GM12874 (cell line): Measurements from ENCODE around the gene UMAD1.

ENCODE experiments used
- CTCF ChIP-seq: IDR thresholded peaks from 2 replicates; pipeline ENCODE4 v1.5.1; 2011; ENCODE audit warnings: low read depth, mild to moderate bottlenecking, control low read depth, low read length, moderate library complexity; ENCODE audit not compliant: insufficient read depth

UMAD1 gene

GRCh38 chr7:7740037-7740355 lies 99.4 kb downstream of the UMAD1 start:
- no peak for TF ChIP-seq CTCF

DNA sequence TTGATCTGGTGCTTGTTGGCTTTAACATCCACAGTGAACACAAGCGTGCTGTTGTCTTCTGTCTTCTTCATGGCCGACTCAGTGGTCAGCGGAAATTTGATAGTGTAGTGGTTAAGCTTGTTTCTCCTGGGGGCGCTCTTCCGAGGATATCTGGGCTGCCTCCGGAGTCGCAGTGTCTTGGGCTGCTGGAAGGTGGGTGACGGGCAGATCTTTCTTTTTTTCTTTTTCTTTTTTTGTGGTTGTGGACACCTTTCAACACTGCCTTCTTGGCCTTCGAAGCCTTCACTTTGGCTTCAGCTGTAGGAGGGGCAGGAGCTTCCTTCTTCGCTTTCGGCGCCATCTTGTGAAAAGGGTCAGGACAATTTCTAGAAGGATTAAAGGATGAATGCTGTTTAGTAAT lies 101.7 kb downstream of the UMAD1 start:
- no peak for TF ChIP-seq CTCF

GRCh38 chr7:7745258-7745657 lies 104.7 kb downstream of the UMAD1 start:
- TF ChIP-seq CTCF: no peak

DNA sequence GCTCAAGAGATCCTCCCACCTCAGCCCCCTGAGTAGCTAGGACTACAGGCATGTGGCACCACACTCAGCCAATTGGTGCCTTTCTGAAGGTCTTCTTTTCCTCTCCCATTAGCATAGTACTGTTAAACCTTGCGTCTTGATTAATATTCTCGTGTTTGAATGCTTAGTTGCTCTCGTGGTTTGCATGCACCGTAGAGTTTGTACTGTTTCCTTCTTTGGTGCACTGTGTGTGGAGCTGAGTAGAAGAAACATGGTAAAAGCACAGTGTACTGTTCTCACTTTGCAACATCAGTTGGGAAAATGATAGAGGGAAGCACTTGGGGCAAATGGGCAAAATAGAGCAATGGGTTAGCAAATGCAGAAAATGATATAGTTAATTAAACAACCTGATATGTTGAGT lies 105.4 kb downstream of the UMAD1 start:
- no peak for TF ChIP-seq CTCF

DNA sequence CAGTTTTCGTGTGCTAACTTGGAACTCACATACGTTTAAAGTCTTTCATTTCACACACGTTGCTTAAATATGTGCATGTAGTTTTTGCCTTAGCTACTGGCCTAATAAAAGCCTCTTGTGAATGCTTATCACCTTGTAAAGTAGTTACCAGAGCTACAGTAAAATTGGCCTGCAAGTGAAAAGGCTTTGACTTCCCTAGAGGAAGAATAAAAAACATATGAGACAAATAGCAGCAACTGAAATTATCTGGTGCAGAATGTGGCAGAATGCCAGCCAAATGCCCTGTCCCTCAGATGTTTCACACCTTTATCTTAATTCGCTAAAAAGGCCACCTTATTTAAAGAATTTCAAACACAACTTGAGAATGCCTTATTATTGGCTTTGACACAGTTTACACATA lies 105.9 kb downstream of the UMAD1 start:
- no peak for TF ChIP-seq CTCF

DNA sequence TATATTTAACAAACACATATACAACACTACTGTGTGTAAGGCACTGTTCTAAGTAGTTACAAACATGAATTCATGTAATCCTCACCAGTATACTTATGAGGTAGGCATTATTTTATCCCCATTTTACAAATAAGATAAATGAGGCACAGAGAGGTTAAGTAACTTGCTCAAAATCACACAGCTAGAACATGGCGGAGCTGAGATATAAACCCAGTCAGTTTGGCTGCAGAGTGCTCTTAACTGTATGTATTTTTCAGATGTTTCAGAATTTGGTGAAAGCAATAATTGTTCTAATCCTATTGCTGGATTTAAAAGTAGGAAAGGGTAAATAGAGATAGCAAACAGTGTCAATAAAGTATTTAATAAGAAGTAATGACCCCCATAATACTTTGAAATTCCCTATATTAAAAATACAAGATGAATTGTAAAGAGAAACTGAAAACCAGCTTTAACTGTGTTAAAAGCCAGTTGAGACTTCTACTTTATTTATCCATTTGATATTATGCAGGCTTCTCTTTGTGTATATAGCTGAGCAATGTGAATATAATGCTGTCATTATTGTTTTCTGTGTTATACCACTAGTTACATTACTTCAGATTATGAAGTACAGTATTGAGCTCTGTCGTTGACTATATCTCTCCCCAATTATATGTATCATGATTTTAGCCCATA lies 110.2 kb downstream of the UMAD1 start:
- no peak for TF ChIP-seq CTCF

- TF ChIP-seq CTCF: no peak
These were observed 110.9 kb downstream of the UMAD1 start for GRCh38 chr7:7751243-7752092.
